Large intestine (tissue), 3 donors: ENCODE data around the gene ZNRF3. TPM values are rescaled to one million over a fixed set of nuclear protein-coding genes. Genes with fewer than 3 reads are reported as not detected.

Source experiments
- DNase-seq, 2 donors: peaks; one replicate each; pipeline versions ENCODE4 v3.0.0 to v3.0.0-alpha.2; 2013
- H3K27ac ChIP-seq: one replicate; pipeline ENCODE4 v1.5.1; 2013; ENCODE audit warnings: low read length
- H3K27me3 ChIP-seq: 2 replicates; pipeline ENCODE4 v1.6.1; 2013; ENCODE audit warnings: low read length; ENCODE audit not compliant: control insufficient read depth, insufficient read depth
- H3K36me3 ChIP-seq: 2 replicates; pipeline ENCODE4 v1.6.1; 2013; ENCODE audit warnings: low read length; ENCODE audit not compliant: control insufficient read depth, insufficient read depth
- H3K4me1 ChIP-seq: one replicate; pipeline ENCODE4 v1.6.1; 2013; ENCODE audit warnings: low read length; ENCODE audit not compliant: control insufficient read depth, insufficient read depth
- H3K4me3 ChIP-seq: one replicate; pipeline ENCODE4 v1.5.1; 2013; ENCODE audit warnings: low read length
- H3K9me3 ChIP-seq: one replicate; pipeline ENCODE4 v1.6.1; 2013; ENCODE audit warnings: mild to moderate bottlenecking, low read depth, low read length, moderate library complexity; ENCODE audit not compliant: control insufficient read depth
- WGBS: methylation state at CpG from one replicate; pipeline ENCODE4 v1.1.5; 2013; ENCODE audit warnings: low lambda C conversion rate; ENCODE audit not compliant: insufficient coverage; 5-methylcytosine and 5-hydroxymethylcytosine counted together
- polyA plus RNA-seq: library from polyadenylated mRNA; unstranded; fragments of 120-200 nt; gene quantifications from one replicate; pipeline ENCODE4 v1.2.1, GENCODE V29; 2013

Gene ZNRF3
- polyA plus RNA-seq, 1 donor, result 8.2 TPM

GRCh38 chr22:28951530-28951929 is 68.2 kb downstream of the ZNRF3 start:
- no peak overlapping the region for H3K27ac ChIP-seq
- peaks cover 30% of the 10 kb centered on the region for H3K4me1 ChIP-seq
- no peak for DNase-seq
- H3K27me3 ChIP-seq, result no peaks in the 10 kb centered on the region
- no CpG with 5 or more reads among the region's 7 CpGs for WGBS
- H3K9me3 ChIP-seq, result peaks cover 12% of the 10 kb centered on the region
- H3K36me3 ChIP-seq, result no peaks in the 10 kb centered on the region
- H3K4me3 ChIP-seq, result no peak overlapping the region

DNA sequence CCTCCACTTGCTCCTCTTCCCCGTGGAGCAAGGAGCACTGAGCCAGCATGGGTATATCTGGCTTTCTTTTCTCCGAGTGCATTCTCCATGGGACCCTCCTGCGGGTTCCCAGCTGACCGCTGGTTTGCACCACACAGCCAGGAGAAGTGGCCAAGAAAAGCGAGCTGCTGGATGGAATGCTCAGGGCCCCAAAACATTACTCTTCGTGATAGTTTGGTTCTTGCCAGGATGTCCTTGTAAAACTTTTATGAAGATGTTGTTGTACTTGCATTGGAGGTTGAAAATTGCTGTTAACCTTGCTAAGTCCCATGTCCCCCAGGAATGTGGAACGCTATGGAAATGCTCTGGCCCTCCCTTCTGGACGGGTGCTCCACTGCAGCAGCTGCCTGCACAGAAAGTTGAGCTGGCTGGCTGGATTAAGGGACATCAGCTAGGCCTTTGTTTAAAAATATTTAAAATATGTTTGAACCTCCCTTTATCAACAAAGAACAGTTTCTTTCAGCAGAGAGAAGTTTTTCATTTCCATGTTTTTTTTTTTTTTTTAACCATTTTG is 68.7 kb downstream of the ZNRF3 start:
- H3K9me3 ChIP-seq, result peaks cover 8% of the 10 kb centered on the region
- DNase-seq, result peak in 1 of 2 donors; percentile 24
- peak overlapping the region; percentile 60 for H3K27ac ChIP-seq
- no peaks in the 10 kb centered on the region for H3K36me3 ChIP-seq
- H3K4me3 ChIP-seq, result no peak overlapping the region
- peaks cover 30% of the 10 kb centered on the region for H3K4me1 ChIP-seq
- no CpG with 5 or more reads among the region's 8 CpGs for WGBS
- no peaks in the 10 kb centered on the region for H3K27me3 ChIP-seq

- H3K27me3 ChIP-seq, result no peaks in the 10 kb centered on the region
- no CpG with 5 or more reads among the region's 2 CpGs for WGBS
- no peaks in the 10 kb centered on the region for H3K9me3 ChIP-seq
- H3K4me1 ChIP-seq, result peaks cover 29% of the 10 kb centered on the region
- H3K27ac ChIP-seq, result peak overlapping the region; percentile 60
- H3K4me3 ChIP-seq, result no peak overlapping the region
- H3K36me3 ChIP-seq, result no peaks in the 10 kb centered on the region
- peak; percentile 54 to 78 for DNase-seq
Observed at GRCh38 chr22:28952857-28953256, 69.5 kb downstream of the ZNRF3 start.

GRCh38 chr22:28953403-28953802 is 70.0 kb downstream of the ZNRF3 start:
- Histone ChIP-seq H3K36me3 (no peaks in the 10 kb centered on the region), H3K27ac (peak overlapping the region; percentile 60), H3K9me3 (no peaks in the 10 kb centered on the region), H3K27me3 (no peaks in the 10 kb centered on the region), H3K4me3 (no peak overlapping the region), H3K4me1 (peaks cover 27% of the 10 kb centered on the region)
- peak in 1 of 2 donors; percentile 25 for DNase-seq
- whole genome bisulfite sequencing, result no CpG with 5 or more reads among the region's 2 CpGs

- peaks cover 34% of the 10 kb centered on the region for H3K4me1 ChIP-seq
- no peaks in the 10 kb centered on the region for H3K9me3 ChIP-seq
- H3K4me3 ChIP-seq, result no peak overlapping the region
- H3K27me3 ChIP-seq, result no peaks in the 10 kb centered on the region
- peak overlapping the region; percentile 8 for H3K27ac ChIP-seq
- DNase-seq, result no peak
- H3K36me3 ChIP-seq, result no peaks in the 10 kb centered on the region
- WGBS, result 80% methylated on average over 1 of the region's 6 CpGs
Observed at GRCh38 chr22:28953976-28954880, 70.9 kb downstream of the ZNRF3 start.

DNA sequence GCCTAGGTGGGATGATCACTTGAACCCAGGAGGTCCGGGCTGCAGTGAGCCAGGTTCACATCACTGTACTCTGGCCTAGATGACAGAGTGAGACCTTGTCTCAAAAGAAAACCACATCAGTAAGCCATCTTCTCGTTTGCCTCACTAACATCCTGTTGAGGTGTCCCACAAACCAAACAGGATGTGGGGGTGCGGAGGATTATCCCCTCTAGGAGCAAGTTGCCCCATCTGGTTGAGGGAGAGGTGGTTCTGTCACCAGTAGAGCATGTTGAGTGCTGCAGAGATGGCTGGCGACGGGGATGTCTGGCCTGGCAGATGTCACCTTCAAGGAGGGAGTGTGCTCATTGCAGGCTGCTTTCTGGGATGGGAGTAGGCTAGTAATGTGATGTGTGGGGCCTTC is 72.4 kb downstream of the ZNRF3 start:
- Histone ChIP-seq H3K27ac (no peak overlapping the region), H3K9me3 (no peaks in the 10 kb centered on the region), H3K36me3 (no peaks in the 10 kb centered on the region), H3K4me3 (no peak overlapping the region), H3K27me3 (no peaks in the 10 kb centered on the region), H3K4me1 (peaks cover 33% of the 10 kb centered on the region)
- WGBS, result no CpG with 5 or more reads among the region's 5 CpGs
- DNase-seq, result no peak

DNA sequence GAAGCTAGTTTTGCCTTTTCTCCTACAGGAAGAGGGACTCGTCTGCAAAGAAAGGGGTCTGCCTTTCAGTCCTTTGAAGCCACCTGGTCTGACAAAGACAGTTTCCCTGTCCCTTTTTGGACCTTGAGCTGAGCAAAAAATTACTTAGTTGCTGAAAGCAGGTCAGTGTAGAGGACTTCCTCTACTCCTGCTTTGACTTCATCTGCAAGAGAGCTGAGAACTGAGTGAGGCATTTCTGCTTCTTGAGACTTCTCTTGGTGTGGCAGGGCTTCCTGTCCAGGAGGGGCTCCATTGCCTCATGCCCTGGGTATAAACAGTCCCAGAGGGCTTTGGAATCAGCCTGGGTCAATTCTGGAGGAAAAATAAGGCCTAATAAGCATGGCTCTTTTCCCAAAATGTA is 73.1 kb downstream of the ZNRF3 start:
- WGBS, result no CpG with 5 or more reads among the region's 1 CpG
- Histone ChIP-seq H3K27me3 (no peaks in the 10 kb centered on the region), H3K36me3 (no peaks in the 10 kb centered on the region), H3K4me1 (peaks cover 33% of the 10 kb centered on the region), H3K4me3 (no peak overlapping the region), H3K9me3 (no peaks in the 10 kb centered on the region), H3K27ac (no peak overlapping the region)
- no peak for DNase-seq

DNA sequence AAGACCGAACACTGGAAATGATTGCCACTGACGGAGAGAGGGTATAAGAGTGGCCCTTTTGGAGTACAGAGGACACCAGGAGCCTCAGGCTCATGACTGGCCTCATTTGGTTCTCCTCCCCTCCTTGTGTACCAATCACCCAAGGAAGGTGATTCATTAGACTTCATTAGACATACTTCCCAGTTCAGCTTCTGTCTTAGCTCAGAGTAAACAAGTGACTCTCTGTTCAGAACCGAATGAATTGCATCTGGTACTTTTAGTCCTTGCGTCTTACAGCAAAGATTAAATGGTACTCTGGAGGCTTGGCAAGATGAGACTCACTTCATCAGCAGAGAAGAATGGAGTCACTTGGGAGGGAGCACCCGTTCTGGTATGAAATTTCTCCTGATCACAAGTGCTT is 75.2 kb downstream of the ZNRF3 start:
- Histone ChIP-seq H3K27me3 (no peaks in the 10 kb centered on the region), H3K4me1 (peaks cover 20% of the 10 kb centered on the region), H3K36me3 (no peaks in the 10 kb centered on the region), H3K9me3 (no peaks in the 10 kb centered on the region), H3K4me3 (no peak overlapping the region), H3K27ac (no peak overlapping the region)
- no CpG with 5 or more reads among the region's 5 CpGs for WGBS
- DNase-seq, result no peak

DNA sequence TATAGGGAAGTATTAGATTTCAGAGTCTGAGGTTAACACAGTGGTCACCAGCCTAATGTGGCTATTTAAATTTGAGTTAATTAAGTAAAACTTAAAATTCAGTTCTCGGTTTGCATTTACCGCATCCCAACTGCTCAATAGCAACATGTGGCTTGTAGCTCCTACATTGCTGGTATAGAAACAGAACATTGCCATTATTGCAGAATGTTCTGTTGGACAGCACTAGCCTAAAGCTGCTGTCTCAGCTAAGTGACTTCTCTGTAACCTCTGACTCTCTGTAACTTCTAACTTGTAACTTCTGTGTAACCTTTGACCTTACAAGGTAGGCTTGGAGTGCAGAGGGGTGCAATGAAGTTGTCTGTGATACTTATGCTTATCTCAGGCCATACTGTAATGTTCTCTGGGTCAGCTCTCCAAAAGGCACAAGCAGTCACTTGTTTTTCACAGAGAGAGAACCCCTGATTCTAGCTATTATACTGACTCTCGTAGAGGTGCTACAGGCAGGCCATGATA is 78.7 kb downstream of the ZNRF3 start:
- Histone ChIP-seq H3K4me1 (peaks cover 20% of the 10 kb centered on the region), H3K4me3 (no peak overlapping the region), H3K36me3 (no peaks in the 10 kb centered on the region), H3K9me3 (no peaks in the 10 kb centered on the region), H3K27ac (no peak overlapping the region), H3K27me3 (no peaks in the 10 kb centered on the region)
- DNase-seq, result no peak
- no CpG with 5 or more reads among the region's 3 CpGs for WGBS

DNA sequence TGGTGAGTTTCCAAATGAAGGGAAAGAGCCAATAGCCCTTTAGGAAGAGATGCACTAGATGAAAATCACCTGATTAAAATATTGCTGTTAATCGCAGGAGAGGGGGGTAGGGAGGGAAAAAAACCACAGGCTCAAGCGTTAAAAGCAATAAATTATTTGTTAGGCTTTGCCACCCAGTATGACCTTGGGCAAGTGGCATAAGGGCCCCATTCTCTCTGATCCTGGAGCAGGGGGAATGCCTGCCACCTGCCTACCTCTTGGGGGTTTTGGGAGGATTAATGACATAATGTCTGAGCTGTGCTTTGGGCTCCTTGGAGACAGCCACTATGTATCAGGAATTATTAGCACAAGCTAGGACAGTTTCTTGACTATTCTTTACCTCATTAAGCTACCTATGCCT is 80.0 kb downstream of the ZNRF3 start:
- DNase-seq, result no peak
- Histone ChIP-seq H3K9me3 (no peaks in the 10 kb centered on the region), H3K27me3 (no peaks in the 10 kb centered on the region), H3K4me1 (peaks cover 18% of the 10 kb centered on the region), H3K36me3 (no peaks in the 10 kb centered on the region), H3K4me3 (no peak overlapping the region), H3K27ac (no peak overlapping the region)
- WGBS, result no CpG with 5 or more reads among the region's 2 CpGs
